Thymus (tissue), 11 donors: Measurements from ENCODE around the gene WWP2. TPM values are rescaled to one million over a fixed set of nuclear protein-coding genes. Genes with fewer than 3 reads are reported as not detected.

Experiments
- DNase-seq, 9 donors: peaks; one replicate each; pipeline ENCODE4 v3.0.0-alpha.2; 2013; ENCODE audit warnings: low spot score in 9 of 9, low read depth in 6 of 9, missing footprints in 1 of 9
- H3K27ac ChIP-seq, 2 donors: one replicate each; pipeline ENCODE4 v1.5.1; 2013; ENCODE audit warnings: control low read depth in 1 of 2, low read depth in 1 of 2, low read length in 1 of 2, mild to moderate bottlenecking in 1 of 2, moderate library complexity in 1 of 2
- H3K27me3 ChIP-seq, 2 donors: one replicate each; pipeline ENCODE4 v1.5.1; 2013; ENCODE audit warnings: low read length in 1 of 2; ENCODE audit not compliant: control insufficient read depth in 2 of 2, insufficient read depth in 1 of 2
- H3K36me3 ChIP-seq, 2 donors: one replicate each; pipeline ENCODE4 v1.5.1; 2013; ENCODE audit warnings: low read length in 1 of 2, mild to moderate bottlenecking in 1 of 2, moderate library complexity in 1 of 2; ENCODE audit not compliant: control insufficient read depth in 2 of 2, insufficient read depth in 2 of 2
- H3K4me1 ChIP-seq, 2 donors: one replicate each; pipeline ENCODE4 v1.5.1; 2013; ENCODE audit warnings: low read length in 2 of 2; ENCODE audit not compliant: control insufficient read depth in 2 of 2, insufficient read depth in 2 of 2
- H3K4me3 ChIP-seq, 2 donors: one replicate each; pipeline ENCODE4 v1.5.1; 2013; ENCODE audit warnings: low read length in 2 of 2, control low read depth in 1 of 2, mild to moderate bottlenecking in 1 of 2
- H3K9me3 ChIP-seq, 2 donors: one replicate each; pipeline ENCODE4 v1.5.1; 2013; ENCODE audit warnings: low read length in 1 of 2, mild to moderate bottlenecking in 1 of 2; ENCODE audit not compliant: control insufficient read depth in 2 of 2, insufficient read depth in 1 of 2
- WGBS: extraction: QIAGEN DNeasy Blood & Tissue Kit; methylation state at CpG from one replicate; pipeline ENCODE4 v1.1.7; 2013; 5-methylcytosine and 5-hydroxymethylcytosine counted together
- polyA plus RNA-seq: library from polyadenylated mRNA; stranded (reverse); fragments of 200-250 nt; gene quantifications from one replicate; pipeline ENCODE4 v1.2.3, GENCODE V29; 2013
- total RNA-seq: library from RNA; stranded (reverse); fragments of 120-200 nt; gene quantifications from one replicate; pipeline ENCODE4 v1.2.4, GENCODE V29; 2013
- donor health status: healthy.

The WWP2 gene
- total and polyA plus RNA-seq, 2 donors, result 13.5 to 21.1 TPM

DNA sequence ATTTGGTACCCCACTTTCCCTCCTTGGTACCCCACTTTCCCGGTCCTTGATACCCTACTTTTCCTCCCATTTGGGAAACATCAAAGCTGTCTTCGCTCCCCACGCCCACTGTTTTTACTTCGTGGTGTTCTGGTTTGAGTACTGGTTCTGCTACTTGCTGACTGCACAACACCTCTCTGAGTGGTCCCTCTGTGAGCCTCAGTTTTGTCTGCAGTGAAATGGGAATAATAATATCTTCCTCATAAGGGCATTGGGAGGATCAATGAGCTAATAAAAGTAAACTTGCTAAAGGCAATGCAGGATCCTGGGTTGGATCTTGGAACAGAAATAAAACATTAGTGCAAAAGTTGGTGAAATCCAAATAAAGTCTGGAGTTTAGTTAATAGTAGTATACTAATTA is 119.0 kb downstream of the WWP2 start:
- WGBS, result 97% methylated on average over 4 of the region's 4 CpGs
- no peak overlapping the region for H3K4me3 ChIP-seq
- peaks cover 0 to 3% of the 10 kb centered on the region in 2 donors for H3K9me3 ChIP-seq
- no peaks in the 10 kb centered on the region for H3K4me1 ChIP-seq
- DNase-seq, result no peak
- no peak overlapping the region for H3K27ac ChIP-seq
- peaks cover 10 to 26% of the 10 kb centered on the region in 2 donors for H3K36me3 ChIP-seq
- H3K27me3 ChIP-seq, result no peaks in the 10 kb centered on the region

DNA sequence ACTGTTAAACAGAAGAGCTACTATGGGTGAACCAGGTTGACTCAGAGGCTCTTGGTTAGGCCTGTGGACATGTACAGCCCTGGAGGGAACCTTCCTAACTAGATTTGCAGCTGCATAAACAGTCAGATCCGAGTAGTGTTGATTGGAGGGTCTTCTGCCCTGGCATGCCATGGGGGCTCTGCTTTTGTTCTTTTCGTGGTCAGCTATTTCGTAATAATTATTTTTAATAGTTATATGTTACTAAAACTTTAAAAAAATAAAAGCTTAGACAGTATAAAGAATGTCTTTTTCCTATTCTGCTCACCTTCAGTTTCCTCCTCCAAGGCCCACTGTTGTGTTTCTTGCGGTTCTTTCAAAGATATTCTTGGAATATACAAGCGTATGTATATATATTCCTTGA is 121.6 kb downstream of the WWP2 start:
- no peaks in the 10 kb centered on the region for H3K27me3 ChIP-seq
- no peak for DNase-seq
- no peaks in the 10 kb centered on the region for H3K4me1 ChIP-seq
- 97% methylated on average over 5 of the region's 5 CpGs for WGBS
- H3K36me3 ChIP-seq, result peaks cover 2 to 18% of the 10 kb centered on the region in 2 donors
- H3K4me3 ChIP-seq, result no peak overlapping the region
- H3K27ac ChIP-seq, result no peak overlapping the region
- H3K9me3 ChIP-seq, result no peaks in the 10 kb centered on the region

DNA sequence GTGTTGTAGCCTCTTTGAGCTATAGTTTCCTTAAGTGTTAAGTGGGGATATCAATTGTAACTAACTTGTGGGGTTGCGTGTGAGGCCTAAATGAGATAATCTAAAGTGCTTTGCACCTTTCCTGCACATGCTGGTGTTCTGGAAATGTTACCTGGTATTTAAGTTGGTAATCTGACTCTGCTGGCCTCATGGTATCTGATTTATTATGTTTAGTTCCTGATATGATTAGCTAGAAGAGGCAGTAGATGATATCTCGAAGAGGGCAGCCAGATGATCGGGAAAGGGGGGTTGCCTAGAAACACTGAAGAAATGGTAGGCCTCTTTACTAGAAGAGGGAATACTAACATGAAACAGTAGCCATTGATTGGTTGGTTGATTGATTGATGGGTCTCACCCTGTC is 123.6 kb downstream of the WWP2 start:
- WGBS, result 98% methylated on average over 3 of the region's 3 CpGs
- Histone ChIP-seq H3K36me3 (peaks cover 13 to 25% of the 10 kb centered on the region in 2 donors), H3K4me1 (no peaks in the 10 kb centered on the region), H3K4me3 (no peak overlapping the region), H3K9me3 (no peaks in the 10 kb centered on the region), H3K27me3 (no peaks in the 10 kb centered on the region), H3K27ac (no peak overlapping the region)
- DNase-seq, result no peak

DNA sequence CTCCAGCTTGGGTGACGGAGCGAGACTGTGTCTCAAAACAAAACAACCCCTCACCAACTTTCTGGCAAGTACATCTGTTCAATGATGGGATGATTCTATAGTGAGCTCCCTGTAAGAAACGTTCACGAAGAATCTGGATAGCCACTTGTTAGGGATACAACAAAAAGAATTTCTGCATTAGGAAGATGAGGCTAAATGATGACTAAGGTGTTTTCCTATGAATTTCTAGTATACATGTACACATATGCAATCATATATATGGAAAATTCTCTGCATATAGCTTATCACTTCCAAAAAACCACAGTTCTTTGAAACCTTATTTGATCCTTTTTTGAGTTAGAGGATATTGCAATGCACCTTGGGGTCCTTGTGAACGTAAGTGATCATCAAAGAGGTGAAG is 124.6 kb downstream of the WWP2 start:
- DNase-seq, result no peak
- Histone ChIP-seq H3K27ac (no peak overlapping the region), H3K9me3 (no peaks in the 10 kb centered on the region), H3K36me3 (peaks cover 13 to 20% of the 10 kb centered on the region in 2 donors), H3K4me1 (no peaks in the 10 kb centered on the region), H3K27me3 (no peaks in the 10 kb centered on the region), H3K4me3 (no peak overlapping the region)
- 94% methylated on average over 5 of the region's 5 CpGs for WGBS

DNA sequence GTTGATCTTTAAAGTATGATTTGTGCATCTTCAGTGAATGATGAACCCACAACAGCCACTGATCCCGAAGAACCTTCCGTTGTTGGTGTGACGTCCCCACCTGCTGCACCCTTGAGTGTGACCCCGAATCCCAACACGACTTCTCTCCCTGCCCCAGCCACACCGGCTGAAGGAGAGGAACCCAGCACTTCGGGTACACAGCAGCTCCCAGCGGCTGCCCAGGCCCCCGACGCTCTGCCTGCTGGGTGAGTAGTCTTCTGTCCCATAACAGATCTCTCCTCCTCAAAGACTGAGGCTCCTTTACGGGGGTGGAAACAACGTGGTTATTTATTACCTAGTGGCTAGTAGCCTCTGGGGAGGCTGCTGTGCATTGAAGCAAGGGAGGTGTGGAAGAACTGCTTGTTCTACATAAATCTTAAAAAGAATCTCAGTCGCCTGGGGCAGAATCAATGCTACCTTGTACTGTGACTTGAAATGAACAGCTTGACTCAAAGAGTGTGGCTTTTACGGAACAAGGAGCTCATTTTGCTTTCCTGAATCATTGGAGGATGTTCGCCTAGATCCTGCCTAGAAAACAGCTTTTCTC is 126.0 kb downstream of the WWP2 start:
- 98% methylated on average over 15 of the region's 15 CpGs for WGBS
- Histone ChIP-seq H3K4me1 (no peaks in the 10 kb centered on the region), H3K27ac (no peak overlapping the region), H3K27me3 (no peaks in the 10 kb centered on the region), H3K4me3 (no peak overlapping the region), H3K9me3 (no peaks in the 10 kb centered on the region), H3K36me3 (peaks cover 13 to 20% of the 10 kb centered on the region in 2 donors)
- DNase-seq, result no peak

DNA sequence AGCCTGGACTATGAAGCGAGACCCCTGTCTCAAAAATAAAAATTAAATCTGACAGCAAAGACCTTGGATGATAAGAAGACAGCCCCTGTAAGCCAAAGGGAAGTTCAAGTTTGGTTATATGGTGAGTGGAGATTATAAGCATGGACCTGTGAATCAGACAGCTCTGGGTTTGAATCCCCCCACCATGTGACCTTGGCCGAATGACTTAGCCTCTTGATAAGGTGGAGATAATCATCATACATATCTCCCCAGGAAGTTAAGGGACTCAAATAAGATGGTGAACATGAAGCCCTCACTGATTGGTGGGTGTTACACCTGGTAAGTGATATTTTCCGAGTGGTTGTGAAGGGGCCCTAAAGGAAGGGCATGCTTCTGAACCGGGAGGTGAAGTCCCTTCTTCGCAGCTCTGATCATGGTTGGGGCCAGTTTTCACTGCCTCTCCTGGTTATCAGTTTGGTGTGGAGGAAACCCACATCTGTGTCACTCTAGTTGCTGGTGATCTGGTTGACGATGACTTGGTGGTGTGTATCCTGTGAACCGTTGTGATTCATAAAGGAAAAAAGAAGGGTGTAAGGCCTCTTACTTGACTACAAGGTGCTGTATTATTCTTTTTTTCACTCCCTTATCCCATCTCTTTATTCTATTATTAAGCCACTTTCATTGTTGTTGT is 127.3 kb downstream of the WWP2 start:
- H3K4me1 ChIP-seq, result no peaks in the 10 kb centered on the region
- no peak overlapping the region for H3K4me3 ChIP-seq
- no peak overlapping the region for H3K27ac ChIP-seq
- no peaks in the 10 kb centered on the region for H3K9me3 ChIP-seq
- peaks cover 13 to 17% of the 10 kb centered on the region in 2 donors for H3K36me3 ChIP-seq
- no peak for DNase-seq
- WGBS, result 97% methylated on average over 7 of the region's 7 CpGs
- H3K27me3 ChIP-seq, result no peaks in the 10 kb centered on the region

DNA sequence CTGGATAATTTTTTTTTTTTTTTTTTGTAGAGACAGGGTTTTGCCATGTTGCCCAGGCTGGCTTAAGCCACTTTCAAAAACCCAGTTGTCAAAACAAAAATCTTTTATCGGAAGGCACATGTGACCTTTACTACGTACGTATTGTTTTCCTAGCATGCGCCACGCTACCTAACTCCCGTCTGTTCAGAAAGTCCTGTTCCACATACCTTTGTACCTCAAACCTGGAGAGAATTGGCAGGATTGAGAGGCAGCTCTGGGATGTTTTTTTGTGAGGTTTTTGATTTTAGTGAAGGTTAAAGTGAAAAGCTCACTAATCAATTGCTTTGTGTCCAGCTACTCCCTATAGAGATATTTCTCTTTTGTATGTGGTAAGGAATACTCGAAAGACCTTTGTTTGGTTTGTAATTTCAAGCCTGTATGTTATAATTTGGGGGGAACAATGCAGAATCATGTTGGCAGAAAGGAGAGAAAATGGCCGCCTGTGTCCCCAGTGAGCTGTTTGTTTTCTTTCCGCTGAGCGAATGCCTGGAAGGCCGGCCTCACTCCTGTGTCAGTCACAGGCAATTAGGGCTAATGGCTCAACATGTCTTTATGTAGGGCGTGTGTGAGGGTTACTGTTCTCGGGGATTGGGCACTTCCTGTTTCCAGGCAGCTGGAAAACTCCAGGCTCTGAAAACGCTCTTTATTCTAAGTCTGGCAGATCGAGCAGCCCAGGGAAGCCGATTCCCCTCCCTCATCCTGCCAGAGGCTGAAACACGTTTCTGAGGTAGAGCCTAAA is 128.2 kb downstream of the WWP2 start:
- Histone ChIP-seq H3K36me3 (peaks cover 16 to 17% of the 10 kb centered on the region in 2 donors), H3K27ac (peak overlapping the region in 1 of 2 donors; percentile 51), H3K4me1 (no peaks in the 10 kb centered on the region), H3K27me3 (no peaks in the 10 kb centered on the region), H3K9me3 (no peaks in the 10 kb centered on the region), H3K4me3 (no peak overlapping the region)
- DNase-seq, result peak in 1 of 9 donors; percentile 1
- WGBS, result 95% methylated on average over 17 of the region's 17 CpGs

DNA sequence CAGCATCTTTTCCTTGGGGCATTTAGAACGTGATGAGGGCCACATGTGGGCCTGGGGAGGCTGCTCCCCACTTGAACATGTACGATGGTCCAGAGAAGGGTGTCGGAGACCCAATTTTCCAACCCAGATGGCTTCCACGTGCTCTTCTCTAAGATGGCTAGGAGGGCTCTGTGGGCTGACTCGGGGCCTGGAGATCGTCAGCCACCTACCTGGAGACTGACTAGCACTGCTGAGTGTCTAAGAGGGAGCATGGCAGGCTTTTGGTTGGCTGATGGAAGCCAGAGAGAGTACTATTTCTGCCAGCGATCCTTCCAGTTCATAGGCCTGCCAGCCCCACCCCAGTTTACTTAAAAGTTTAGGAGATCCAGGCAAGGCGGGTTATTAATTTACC is 128.8 kb downstream of the WWP2 start:
- Histone ChIP-seq H3K27me3 (no peaks in the 10 kb centered on the region), H3K27ac (peak overlapping the region; percentile 51 to 75), H3K36me3 (peaks cover 16 to 19% of the 10 kb centered on the region in 2 donors), H3K9me3 (no peaks in the 10 kb centered on the region), H3K4me3 (no peak overlapping the region), H3K4me1 (no peaks in the 10 kb centered on the region)
- DNase-seq, result no peak
- WGBS, result 97% methylated on average over 8 of the region's 8 CpGs

DNA sequence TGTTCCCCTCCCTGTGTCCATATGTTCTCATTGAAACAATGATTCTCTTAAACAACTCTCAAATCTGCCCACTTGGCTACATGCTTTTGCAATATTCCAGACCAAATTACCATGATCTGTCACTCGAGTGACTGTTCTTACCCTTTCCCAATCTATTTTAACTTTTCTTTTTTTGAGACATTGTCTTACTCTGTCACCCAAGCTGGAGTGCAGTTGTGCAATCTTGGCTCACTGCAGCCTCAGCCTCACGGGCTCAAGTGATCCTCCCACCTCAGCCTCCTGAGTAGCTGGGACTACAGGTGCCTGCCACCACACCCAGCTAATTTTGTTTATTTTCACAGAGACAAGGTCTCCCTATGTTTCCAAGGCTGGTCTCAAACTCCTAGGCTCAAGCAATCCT is 130.2 kb downstream of the WWP2 start:
- 95% methylated on average over 2 of the region's 2 CpGs for WGBS
- Histone ChIP-seq H3K4me1 (no peaks in the 10 kb centered on the region), H3K9me3 (no peaks in the 10 kb centered on the region), H3K4me3 (no peak overlapping the region), H3K27ac (no peak overlapping the region), H3K36me3 (peaks cover 16 to 23% of the 10 kb centered on the region in 2 donors), H3K27me3 (no peaks in the 10 kb centered on the region)
- DNase-seq, result no peak
